IPS DF 19.7 (cell line): ENCODE measurements around the gene FOXI3.
"Not testable (repeated sequence)": the region's sequence is repeated elsewhere in the genome, so short reads cannot be mapped to it uniquely, and the experiment has no call there.

Experiments
- DNase-seq: peaks from one replicate; pipeline ENCODE4 v3.0.0-alpha.2; 2013; ENCODE audit warnings: low read depth, low spot score

FOXI3 gene

DNA sequence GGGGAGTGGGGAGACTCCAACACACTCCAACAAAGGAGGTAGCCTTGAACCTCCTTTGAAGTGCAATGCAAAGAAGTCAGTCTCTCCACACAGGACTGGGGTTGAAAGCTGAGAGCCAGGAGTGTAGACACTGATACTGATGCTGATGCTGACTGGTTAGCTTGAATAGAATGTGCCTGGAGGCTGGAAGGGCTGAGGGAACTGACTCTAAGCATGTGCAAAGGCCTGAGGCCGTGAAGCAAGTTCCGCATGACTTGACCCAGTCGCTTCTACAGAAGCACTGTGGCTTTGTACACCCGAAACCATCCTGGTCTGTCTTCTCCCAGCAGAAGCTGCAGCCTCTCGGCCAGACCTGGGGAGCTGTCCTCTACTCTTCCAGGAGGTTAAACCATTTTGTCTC, 10.4 kb downstream of the FOXI3 start:
- DNase-seq: no peak

DNA sequence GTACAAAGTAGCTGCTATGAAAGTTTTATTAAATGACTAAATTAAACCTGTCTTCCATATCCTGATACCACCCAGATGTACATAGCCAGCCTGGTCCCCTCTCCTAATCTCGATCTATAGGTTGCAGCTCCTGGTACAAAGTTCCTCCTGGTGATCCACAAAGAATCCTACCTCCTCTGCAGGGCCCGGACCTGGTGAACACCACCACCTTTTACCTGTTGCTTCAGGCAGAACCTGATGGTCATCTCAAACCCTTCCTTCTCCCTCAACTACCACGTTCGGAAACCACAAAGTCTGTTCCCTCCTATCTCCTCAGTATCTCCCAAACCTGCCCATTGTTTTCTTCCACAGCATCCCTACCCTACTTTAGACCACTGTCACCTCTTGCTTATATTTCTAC, 15.5 kb downstream of the FOXI3 start:
- no peak for DNase-seq

DNA sequence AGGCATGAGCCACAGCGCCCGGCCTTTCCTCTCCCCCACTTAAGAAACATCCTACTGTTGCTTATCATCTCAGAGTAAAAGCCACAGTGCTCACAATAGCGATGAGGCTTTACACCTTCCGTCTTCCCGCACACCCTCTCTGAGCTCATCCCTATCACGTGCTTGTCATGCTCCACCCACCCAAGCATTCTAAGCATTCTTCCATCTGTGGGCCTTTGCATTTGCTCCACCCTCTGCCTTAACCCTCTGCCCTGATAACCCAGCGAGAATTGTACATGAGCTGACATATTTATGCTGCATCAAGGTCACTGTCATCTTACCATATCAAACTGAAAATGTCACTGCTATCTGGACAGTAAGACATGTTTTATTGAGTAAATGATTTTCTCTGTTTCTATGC, 22.6 kb downstream of the FOXI3 start:
- no peak for DNase-seq

- no peak for DNase-seq
These were observed 28.8 kb downstream of the FOXI3 start for GRCh38 chr2:88423733-88424132.

- DNase-seq: not testable (repeated sequence)
These were observed 33.4 kb downstream of the FOXI3 start for GRCh38 chr2:88419051-88419450.

DNA sequence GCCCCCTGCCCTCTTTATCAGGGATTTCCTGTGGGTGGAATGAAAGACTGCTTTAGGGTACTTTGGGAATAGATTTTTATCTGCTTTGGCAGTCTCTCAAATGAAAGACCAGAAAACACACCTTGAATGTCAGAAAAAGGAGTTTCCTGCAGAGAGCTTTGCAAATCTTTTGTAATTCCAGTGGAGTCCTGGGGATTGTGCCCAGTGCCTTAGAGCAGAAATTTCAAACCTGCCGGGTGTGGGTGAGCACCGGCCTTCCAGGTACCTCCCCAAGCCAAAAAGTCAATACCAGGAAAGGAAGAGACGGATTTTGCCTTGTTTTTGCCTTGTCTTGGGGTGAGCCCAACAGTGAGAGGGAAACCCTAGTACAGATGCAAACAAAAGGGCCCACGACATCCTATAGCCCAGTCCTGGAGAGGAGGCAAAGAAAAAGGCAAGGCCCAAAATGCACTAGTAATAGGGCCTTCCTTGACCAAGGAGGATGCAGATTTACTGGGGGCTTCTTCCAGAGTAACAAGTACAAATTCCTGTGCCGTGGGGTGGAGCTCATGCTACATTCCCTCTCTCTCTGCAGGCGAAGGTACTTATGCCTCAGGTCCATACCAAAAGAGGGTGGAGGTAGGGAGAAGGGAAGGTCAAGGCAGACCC, 36.4 kb downstream of the FOXI3 start:
- peak; percentile 60 for DNase-seq

- DNase-seq: not testable (repeated sequence)
These were observed 43.6 kb downstream of the FOXI3 start for GRCh38 chr2:88408870-88409269.

GRCh38 chr2:88400037-88400767, 52.3 kb downstream of the FOXI3 start:
- DNase-seq: no peak

DNA sequence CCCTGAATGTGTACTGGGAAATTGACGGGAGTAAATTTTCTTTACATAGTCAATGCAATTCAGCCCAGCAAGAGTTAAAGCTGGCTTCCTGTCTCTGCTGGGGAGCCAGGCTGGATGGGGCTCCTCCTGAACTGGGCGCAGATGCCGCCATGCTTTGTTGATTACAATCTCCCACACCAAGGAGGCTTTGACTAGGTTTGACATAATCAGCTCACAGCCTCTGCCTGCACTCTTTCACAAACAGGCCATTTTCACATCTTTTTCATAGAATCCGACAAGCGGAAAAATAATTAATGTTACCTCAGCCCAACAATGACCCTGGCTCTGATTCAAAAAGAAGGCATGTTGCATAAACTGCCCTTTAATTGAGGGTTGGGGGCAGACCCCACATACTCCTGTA, 54.3 kb downstream of the FOXI3 start:
- no peak for DNase-seq
